HEK293T (cell line): Measurements from ENCODE around the gene TBL1X.

Source experiments
- ELF4 ChIP-seq: fragments of 450-650 bp; IDR thresholded peaks from 2 replicates; pipeline ENCODE4 v1.6.1; 2017; ENCODE audit warnings: antibody characterized with exemption
- FOXA1 ChIP-seq: fragments of 450-650 bp; IDR thresholded peaks from 2 replicates; pipeline ENCODE4 v1.6.1; 2016; ENCODE audit warnings: mild to moderate bottlenecking
- FOXK2 ChIP-seq: fragments of 450-650 bp; IDR thresholded peaks from 2 replicates; pipeline ENCODE4 v1.6.1; 2016; ENCODE audit warnings: mild to moderate bottlenecking
- SUZ12 ChIP-seq: fragments of 450-650 bp; IDR thresholded peaks from 2 replicates; pipeline ENCODE4 v1.6.1; 2016; ENCODE audit warnings: mild to moderate bottlenecking
- TARDBP ChIP-seq: fragments of 450-650 bp; IDR thresholded peaks from 2 replicates; pipeline ENCODE4 v1.6.1; 2016

GRCh38 chrX:9676306-9676705 lies 211.4 kb downstream of the TBL1X start:
- TF ChIP-seq SUZ12 (no peak), ELF4 (no peak), FOXK2 (no peak), TARDBP (no peak), FOXA1 (no peak)
